HG03520 (cell line): ENCODE results near the gene B4GALT5.
"Not testable (repeated sequence)": the region's sequence is repeated elsewhere in the genome, so short reads cannot be mapped to it uniquely, and the experiment has no call there.

ENCODE experiments used
- ATAC-seq: cut with Tn5 transposase; IDR thresholded peaks from one replicate; pipeline ENCODE4 v1.9.1; 2021; ENCODE audit warnings: mild to moderate bottlenecking, moderate library complexity; ENCODE audit not compliant: unreplicated experiment

B4GALT5 gene

GRCh38 chr20:49713753-49714712 lies at the start of gene B4GALT5:
Gene B4GALT5 (minus strand): TSS chr20:49713878. CDS start chr20:49713690, 188 bp downstream.
- peak; percentile 58 for ATAC-seq

GRCh38 chr20:49762940-49763766 lies 49.5 kb upstream of the B4GALT5 start:
- no peak for ATAC-seq

GRCh38 chr20:49761888-49762287 lies 48.2 kb upstream of the B4GALT5 start:
- ATAC-seq: not testable (repeated sequence)

- ATAC-seq: no peak
These were observed 45.7 kb upstream of the B4GALT5 start for GRCh38 chr20:49759266-49759950.

GRCh38 chr20:49758781-49759180 lies 45.1 kb upstream of the B4GALT5 start:
- no peak for ATAC-seq

- no peak for ATAC-seq
These were observed 43.9 kb upstream of the B4GALT5 start for GRCh38 chr20:49757597-49757996.

- ATAC-seq: no peak
These were observed 42.6 kb upstream of the B4GALT5 start for GRCh38 chr20:49756241-49756640.

GRCh38 chr20:49754596-49754995 lies 40.9 kb upstream of the B4GALT5 start:
- no peak for ATAC-seq

- ATAC-seq: no peak
These were observed 39.5 kb upstream of the B4GALT5 start for GRCh38 chr20:49753133-49753532.

- ATAC-seq: no peak
These were observed 38.7 kb upstream of the B4GALT5 start for GRCh38 chr20:49752201-49752903.

- no peak for ATAC-seq
These were observed 37.7 kb upstream of the B4GALT5 start for GRCh38 chr20:49751397-49751736.

GRCh38 chr20:49750611-49751396 lies 37.1 kb upstream of the B4GALT5 start:
- no peak for ATAC-seq

- ATAC-seq: no peak
These were observed 35.9 kb upstream of the B4GALT5 start for GRCh38 chr20:49749625-49750024.

- ATAC-seq: no peak
These were observed 34.8 kb upstream of the B4GALT5 start for GRCh38 chr20:49748525-49748838.

- ATAC-seq: no peak
These were observed 34.2 kb upstream of the B4GALT5 start for GRCh38 chr20:49747707-49748524.

GRCh38 chr20:49742948-49743347 lies 29.3 kb upstream of the B4GALT5 start:
- ATAC-seq: no peak

- ATAC-seq: no peak
These were observed 28.3 kb upstream of the B4GALT5 start for GRCh38 chr20:49741977-49742376.

- no peak for ATAC-seq
These were observed 27.1 kb upstream of the B4GALT5 start for GRCh38 chr20:49740807-49741206.

GRCh38 chr20:49739042-49739441 lies 25.4 kb upstream of the B4GALT5 start:
- no peak for ATAC-seq
